Suppressor macrophage (primary cell): ENCODE results near the gene RAE1.

ENCODE experiments used
- DNase-seq, 4 experiments: peaks; one replicate each; pipeline ENCODE4 v3.0.0-alpha.2; 2020 to 2022

The RAE1 gene

DNA sequence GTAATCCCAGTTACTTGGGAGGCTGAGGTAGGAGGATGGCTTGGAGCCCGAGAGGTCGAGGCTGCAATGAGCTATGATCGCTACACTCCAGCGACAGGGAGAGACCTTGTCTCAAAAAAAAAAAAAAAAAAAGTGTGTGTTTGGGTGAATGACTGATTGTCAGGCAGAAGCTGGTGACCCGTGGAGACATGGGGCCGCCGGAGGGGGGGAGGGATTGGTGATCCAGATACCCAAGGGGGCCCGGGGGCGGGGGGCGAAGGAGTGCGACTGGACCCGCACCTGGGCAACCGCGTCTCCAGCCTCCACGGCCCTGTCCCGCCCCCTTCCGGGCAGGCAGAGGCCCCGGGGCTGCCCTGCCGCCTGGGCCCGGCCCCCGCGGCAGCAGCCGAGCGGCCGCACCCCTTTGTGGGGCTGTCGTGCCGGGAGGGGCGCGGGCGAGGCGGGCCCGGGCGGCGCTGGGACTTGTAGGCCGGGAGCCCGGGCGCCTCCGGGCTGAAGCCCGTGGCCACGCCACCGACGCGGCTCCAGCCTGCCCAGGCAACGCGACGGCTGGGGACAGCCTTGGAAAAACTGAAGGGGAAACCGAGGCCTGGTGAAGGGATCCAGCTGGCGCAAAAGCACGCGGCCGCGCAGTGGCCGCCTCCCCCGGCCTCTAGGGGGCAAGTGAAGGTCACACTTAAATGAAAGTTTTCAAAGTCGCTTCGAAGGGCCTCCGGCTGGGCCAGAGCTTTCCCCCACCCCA lies 38.1 kb downstream of the RAE1 start:
- peak; percentile 48 to 86 (median 66) for DNase-seq

DNA sequence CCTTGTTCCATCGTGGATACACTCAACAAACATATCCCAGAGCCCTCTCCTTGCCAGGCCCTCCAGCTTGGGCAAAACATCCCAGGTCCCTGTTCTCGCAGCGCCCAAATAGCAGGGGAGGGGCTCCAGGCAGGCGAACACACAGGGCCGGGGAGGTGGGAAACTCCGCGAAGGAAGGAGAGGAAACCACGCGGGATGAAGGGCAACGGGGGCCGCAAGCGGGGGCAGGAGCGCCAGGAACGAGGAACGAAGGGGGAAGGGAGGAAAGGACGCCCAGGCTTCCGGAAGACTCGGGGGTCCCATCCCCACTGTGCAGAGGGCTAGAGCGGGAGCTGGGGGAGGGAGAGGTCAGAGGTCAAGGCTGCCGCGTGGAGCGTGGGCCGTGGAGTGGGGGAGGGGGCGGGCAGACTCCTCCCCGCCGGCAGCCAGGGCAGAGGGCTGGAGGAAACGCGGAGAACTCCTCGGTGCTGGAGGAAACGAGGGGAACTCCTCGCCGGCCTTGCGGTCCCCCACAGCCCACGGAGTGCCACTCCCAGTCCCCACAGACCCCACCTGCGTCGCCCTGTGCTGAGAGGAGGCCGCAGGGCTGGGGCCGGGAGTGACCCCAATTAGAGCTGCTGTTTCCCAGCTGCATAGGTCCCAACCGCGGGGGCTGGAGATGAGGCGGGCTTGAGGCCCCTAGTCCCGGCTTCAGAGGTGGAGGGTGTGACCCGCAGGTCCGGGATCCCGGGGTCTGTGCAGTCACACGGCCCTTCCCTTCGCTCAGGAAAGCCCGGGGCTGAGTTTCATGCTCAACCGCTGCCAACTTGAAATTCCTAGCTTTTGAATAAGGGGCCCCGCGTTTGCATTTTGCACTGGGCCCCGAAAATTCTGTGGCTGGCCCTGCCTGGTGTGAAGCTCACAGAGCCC lies 38.9 kb downstream of the RAE1 start:
- peak in 3 of 4 experiments; percentile 36 to 69 (median 68) for DNase-seq

DNA sequence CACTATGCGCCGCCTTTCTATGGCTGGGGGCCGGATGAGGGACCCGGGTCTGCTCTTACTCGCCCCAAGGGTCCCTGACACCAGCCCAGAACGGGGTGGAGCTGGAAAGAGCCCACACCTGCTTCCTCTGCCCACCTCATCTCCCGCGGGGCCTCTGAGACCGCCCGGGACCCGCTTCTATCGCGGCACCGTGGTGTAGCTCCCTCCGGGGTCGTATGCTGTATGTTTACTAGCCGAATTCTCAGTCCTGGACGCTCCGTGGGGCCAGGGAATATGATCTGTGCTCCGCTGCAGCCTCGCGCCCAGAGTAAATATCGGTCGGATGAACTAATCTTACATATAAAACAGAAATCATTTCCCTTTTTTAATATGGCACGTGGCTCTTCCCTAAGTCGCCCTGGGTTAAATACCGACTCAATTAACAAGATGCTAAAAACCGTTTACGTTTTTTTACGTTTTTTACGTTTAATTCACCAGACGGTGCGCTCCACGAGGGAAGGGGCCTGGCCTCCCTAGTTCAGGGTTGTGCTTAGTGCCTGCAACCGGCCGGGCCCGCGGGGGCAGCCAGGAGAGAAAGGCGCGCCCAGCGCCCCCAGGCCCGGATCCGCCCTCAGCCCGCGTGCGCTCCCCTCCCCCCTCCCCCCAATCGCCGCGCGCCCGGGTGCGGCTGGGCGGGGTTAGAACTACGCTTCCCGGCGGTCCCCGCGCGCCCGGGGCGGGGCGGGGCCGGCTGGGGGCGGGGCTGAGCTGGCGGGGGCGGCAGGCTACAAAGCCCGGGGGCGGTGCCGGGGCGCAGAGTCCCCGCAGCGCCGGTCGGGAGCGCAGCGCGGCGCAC lies 39.8 kb downstream of the RAE1 start, which contains the start of gene RBM38:
Gene RBM38 (plus strand): TSS at position 793 of the 835 bp plus-strand sequence. CDS start 186 bp downstream, outside the sequence.
- DNase-seq: peak; percentile 78 to 95 (median 88)

DNA sequence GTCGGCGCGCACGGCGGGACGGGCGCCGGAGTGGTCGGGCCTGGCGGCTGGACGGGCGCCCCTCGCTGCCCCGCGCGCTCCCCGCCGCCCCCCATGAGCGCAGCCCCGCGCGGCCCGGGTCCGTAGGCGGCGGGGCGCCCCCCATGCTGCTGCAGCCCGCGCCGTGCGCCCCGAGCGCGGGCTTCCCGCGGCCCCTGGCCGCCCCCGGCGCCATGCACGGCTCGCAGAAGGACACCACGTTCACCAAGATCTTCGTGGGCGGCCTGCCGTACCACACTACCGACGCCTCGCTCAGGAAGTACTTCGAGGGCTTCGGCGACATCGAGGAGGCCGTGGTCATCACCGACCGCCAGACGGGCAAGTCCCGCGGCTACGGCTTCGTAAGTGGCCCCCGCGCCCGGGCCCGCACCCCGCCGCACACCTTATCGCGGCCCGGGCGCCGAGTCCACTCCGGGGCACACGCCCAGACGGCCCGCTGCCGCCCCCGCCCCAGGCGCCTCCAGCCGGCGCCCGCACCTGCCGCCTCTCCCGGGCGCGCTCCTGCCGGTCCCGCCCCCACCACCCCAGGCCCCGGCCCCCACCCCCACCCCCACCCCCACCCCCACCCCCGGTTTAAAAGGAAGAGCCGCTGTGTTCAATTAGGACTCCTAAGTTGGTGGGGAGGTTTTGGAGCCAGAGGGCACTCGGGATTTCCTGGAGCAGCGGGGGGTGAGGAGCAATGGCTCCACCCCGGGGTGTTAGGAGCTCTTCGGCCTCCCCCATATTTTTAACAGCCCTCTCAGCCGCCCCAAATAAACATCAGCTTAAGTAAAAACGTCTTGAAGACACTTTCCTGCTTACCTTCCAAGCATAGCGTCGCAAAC lies 40.6 kb downstream of the RAE1 start:
- peak in 3 of 4 experiments; percentile 60 to 72 (median 64) for DNase-seq

DNA sequence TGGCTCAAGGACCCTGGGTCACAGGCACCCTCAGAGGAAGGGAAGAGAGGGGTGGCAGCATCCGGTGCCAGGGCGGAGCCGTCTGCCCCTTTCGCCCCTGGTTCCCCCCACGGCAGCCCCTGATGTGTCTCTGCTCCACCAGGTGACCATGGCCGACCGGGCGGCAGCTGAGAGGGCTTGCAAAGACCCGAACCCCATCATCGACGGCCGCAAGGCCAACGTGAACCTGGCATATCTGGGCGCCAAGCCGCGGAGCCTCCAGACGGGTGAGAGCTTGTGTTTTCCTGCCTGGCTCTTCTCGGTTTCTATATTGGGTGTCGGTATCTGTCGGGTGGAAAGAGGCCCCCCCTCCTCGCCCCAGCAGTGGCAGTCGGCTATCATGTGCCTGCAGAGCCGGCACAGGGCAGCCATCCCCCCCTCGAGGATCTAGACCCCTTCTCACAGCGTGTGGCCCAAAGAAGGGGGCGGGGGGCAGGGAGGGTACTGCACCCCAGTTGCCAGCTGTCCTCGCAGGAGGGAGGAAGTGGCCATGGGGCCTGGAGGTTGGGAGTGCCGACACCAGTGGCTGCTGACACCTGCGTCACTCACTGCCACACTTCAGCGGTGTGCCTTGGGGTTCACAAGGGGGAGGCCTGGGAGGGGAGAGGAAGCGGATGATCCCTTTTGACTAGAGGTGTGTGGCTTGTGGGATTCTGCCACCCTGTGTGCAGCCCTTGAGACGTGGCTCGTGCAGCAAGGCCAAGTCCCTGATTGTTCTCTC lies 41.6 kb downstream of the RAE1 start:
- peak; percentile 42 to 73 (median 50) for DNase-seq

DNA sequence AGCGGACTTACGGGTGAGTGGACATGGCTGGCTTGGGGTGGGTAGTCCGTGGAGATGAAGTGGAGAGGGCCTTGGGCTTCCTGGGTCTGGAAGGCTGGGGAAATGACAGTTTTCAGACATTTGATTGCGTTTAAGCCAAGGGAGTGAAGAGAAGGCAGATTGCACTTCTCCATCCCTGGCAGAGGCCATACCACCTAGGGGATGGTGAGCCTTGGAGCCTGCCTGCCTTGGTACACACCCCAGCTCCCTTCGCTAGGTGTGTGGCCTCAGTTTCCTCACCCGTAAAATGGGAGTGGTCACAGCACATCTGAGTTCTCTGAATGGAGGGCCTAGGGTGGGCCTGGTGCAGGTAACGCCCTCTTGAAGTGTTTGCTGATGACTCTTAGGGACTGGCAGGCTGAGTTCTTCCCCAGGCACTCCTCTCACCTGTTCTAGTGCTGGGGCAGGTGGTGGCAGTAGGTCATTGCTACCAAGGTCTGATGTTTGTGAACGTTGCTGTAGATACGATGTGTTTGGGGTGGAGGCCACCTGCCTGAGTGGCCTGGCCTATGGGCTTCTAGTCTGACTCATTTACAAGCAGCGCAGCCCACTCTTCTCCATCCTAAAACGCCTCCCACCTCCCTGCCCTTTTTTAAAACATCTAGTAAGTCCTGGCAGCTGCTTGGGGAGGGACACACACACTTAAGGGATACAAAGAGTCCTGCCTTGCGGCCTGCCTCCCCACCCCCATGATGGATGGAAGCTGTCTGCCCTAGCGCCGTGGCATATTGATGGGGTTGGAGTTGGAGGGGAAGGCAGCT lies 42.5 kb downstream of the RAE1 start:
- no peak for DNase-seq

DNA sequence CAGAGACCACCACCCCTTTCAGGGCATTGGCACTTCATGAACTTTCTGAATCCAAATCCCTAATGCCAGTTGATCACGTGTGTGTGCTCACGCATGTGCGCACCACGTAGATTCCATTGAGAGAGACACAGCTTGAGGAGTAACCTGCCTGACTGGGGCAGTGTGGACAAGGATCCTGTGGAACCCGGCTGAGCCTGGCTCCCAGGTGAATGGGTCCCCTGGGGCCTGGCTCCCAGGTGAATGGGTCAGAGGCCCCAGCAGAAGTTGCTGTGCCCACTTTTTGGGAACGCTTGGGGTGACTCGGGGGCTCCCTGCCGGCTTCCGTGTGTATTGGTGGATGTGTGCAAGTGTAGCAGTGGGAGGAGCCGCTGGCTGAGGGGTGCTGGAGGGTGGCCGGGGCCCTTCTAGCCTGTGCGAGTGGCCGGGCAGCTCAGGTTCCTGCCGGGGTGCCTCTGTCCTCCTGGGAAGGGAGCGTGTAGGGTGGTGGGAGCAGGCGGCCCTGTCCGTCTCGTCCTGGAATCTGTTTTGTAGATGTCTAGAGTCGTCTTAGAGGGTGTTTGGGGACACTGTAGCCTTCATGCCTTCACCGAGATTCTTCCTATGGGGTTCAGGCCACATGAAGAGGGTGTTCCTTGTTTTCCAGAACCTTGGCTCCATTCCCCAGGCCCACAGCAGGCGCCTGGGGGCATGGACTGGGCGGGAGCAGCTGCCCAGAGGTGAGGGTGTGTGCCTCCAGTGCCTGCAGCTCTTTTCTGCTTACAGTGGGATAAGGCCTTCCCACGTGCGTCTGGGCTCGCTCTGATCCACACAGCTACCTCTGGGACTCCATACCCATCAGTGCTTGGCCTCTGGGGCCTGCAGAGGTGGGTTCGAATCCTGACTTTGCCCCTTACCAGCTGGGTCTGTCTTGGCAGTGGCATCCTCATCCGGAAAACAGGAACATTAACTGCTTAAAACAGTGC lies 43.3 kb downstream of the RAE1 start:
- DNase-seq: no peak

DNA sequence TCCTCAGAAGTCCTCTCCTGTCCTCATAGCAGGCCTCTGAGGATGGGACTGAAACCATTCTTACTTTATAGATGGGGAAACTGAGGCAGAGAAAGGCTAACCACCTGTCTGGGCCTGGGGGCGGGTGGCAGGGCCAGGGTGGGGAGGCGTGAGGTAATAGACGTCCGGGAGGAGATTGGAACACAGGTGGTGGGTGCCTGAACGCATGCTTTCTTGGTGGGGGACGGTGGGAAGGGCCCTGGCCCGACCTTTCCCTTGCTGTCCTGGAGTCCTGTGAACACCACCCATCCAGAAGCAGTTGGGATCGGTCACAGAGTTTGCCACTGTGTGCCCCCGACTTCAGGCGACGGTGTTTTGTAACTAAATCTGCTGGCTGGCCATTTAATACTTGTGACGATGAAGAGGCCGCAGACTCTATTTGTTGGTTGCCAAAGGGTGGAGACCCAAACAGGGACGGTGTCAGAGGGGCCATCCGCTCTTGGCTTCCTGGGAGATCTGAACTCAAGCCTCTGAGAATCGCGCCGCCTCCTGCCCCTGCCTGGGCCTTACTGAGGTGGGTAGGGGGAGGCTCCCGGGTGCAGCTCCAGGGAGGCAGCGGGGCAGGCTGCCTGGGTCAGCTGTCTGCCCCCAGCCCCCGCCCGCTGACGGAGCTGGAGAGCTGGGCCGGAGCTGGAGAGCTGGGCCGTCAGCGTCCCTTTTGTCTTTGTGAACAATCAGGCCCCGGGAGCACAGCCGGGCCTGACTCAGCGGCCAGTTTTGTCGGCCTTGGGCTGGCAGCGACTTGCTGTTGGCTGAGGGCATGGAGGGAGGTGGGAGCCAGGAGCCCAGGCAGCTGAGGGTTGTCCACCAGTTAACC lies 44.3 kb downstream of the RAE1 start:
- no peak for DNase-seq

DNA sequence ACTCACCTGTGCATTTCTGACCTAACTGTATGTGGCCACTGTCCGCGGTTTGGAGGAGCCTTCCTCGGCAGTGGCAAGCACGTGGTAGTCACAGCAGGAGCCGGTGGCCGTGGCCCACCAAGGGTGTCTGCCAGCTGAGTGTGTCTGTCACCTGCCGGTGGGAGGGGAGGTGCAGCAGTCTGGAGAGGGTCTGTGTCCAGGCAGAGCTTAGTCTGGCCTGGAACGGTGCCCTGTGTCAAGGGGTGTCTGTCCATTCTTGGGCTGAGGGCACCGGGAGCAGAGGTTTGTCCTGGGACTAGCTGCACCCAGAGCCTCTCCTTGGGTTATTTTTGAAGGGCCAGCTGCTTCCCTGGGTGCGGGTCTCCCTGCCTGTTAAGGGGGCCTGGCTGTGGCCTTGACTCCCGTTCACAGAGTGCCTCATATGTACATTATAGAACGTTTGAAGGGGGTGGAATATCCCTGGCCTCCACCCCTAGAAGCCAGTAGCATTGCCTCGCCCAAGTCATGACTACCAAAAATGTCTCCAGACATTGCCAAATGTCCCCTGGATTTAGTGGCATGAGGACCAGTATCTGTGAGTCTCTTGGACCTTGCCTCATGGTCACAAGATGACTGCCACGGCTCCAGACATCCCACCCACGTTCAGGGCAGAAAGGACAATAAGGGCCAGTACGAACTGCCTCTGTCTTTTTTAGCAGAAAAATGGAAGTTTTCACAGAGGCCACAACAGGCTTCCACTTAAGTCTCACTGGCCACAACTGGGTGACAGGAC lies 45.3 kb downstream of the RAE1 start:
- peak in 3 of 4 experiments; percentile 20 to 45 (median 27) for DNase-seq

DNA sequence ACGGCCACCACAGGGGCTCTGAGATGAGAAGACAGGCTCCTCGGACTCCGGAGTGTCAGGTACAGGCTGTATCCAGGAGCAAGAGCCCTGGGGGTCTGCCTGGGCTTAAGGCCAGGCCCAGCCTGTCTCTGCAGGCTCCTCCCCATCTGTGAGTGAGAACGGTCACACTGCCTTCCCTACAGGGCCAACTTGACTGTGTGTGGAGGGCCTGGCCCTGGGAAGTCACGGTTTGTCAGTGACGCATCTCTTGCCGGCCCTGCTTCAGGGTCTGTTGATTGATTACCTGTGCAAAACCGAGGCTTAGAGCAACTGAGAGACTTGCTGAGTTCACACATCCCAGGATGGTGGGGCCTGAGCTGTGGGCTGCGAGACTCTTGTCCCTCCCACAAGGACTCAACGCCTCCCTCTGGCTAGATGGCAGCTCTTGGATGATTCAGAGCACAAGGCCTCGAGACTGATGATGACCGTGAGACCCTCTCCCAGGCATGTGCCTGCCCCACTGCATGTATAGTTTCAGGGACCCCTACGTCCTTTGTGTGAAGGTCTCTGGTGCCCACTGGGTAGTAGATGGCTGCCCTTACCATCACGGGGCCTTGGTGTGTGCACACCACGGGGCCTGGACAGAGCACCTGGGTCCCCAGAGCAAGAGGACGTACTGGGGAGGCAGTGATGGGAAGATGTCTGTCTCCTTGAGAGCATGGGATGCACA lies 46.1 kb downstream of the RAE1 start:
- no peak for DNase-seq

DNA sequence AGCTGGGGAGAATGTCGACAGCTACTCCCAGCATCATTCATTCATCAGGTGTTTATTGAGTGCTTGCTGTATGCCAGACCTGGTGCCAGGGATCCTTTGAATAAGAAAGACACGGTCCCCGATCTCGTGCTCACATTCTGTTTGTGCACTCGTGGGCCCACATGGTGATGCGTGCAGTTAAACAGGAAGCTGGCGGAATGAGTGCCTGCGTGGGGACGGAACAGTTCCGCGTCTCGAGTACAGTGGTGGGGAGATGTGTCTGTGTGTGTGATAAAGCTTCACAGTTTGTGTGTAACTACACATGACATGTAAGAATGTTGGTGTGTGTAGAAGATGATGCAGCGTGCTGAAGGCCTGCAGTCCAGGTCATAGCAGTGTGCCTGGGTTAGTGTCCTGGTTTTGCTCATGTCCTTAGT lies 46.6 kb downstream of the RAE1 start:
- peak; percentile 74 to 87 (median 84) for DNase-seq

DNA sequence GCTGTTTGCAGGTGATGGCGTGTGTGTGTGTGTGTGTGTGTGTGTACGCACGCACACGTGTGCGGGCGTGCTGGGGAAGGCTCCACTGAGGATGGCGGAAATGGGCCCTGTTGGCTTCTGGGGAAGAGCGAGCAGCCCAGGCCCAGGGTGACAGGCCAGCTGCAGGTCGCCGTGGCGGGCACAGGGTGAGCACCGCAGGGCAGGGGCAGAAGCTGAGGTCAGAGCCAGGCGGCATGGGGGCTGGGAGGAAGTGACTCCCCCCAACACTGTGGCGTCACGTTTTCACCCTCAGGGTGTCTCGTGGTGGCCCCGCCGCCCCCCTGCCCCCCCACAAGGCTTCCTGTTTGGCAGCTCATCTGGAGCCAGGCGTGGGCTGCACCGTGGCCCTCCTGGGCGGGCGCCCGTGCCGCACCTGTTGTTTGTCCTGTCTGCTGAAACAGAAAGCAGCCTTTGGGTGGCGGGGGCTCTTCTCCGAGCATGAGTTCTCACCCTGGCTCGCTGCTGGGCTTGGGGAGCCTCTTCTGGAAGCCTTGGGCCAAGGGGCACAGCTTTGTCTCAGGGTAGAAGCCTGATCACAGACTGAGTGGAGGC lies 47.3 kb downstream of the RAE1 start:
- DNase-seq: peak; percentile 63 to 80 (median 74)

DNA sequence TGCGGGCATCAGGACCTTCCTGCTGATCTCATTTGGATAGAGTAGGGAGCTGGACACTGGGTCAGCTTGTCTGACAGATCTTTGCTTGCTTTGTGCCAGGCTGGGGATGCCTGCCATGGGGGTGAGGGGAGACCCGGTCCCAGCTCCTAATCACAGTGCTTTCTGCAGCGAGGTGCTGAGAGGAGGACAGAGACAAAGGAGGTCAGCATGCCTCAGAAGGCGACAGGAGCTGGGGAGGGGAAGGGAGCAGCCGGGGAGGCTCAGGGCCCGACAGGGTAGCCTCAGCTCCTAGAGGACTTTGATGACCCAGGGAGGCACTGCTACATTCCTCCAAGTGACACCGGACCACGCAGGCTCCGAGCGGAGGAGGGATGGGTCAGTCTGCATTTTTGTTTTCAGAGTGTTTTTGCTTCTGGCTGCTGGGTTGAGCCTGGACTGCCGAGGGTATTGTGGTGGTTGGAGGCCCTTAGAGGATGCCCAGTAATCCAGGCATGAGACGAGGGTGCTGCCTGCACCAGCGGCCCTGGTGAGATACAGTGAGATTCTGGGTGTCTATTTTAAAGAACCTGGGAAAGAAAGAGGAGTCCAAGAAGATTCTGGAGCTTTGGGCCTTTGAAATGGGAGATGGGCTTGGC lies 48.0 kb downstream of the RAE1 start:
- DNase-seq: no peak

DNA sequence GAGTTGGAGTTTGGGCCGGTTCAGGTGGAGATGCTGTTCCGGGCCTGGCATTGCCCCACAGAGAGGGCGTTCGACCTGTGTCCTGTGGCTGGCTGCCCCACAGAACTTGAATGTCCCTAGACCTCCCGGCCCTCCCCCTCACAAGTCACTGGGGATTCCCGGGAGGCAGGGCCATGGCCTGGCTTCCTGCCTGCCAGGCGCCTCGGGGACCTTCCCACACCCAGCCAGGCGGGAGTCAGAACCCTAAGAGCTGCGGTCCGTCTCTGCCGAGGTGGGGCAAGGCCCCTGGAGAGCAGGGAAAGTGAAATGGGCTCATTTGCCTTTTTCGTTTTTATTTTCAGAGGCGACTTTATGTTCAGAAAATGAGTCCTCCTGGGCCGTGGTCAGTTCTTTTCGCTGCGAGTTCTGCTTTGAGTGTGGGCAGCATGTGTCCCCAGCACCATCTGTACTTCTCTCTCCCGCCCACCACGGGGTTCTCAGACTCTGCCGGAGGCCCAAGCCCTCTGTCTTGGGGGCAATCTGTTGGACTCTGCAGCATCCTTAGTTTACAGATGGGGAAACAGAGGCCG lies 48.6 kb downstream of the RAE1 start:
- peak in 3 of 4 experiments; percentile 36 to 57 (median 40) for DNase-seq

DNA sequence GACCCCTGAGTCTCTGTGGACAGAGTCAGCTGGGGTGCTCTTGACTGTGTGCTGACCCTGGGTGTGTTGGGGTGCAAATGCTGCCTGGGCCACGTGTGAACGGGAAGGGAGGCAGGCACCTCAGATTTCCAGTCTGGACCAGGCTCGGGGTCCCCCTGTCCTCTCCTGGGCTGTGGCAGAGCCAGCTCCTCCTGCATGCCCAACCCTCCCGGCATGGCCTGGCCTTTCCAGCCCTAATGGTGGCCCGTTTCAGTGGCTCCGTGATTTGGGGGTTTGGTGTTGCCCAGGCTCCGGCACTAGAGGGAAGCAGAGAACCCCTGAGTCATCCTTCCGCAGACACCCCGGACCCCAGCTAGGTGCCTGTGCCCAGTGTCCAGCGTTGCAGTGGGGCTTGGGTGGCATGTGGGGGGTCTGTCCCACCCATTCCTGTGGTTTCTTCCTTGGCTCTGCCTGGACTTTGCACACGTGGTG lies 49.2 kb downstream of the RAE1 start:
- DNase-seq: peak in 2 of 4 experiments; percentile 13 to 26
